C4-2B (cell line): ENCODE results near the gene FTH1.

Source experiments
- H3K27ac ChIP-seq: fragments of 450-650 bp; 2 replicates; pipeline ENCODE4 v1.5.1; 2017
- CTCF ChIP-seq: fragments of 450-650 bp; conservative IDR thresholded peaks from 2 replicates; pipeline ENCODE4 v1.5.1; 2017; ENCODE audit warnings: mild to moderate bottlenecking
- ZFX ChIP-seq: fragments of 450-650 bp; IDR thresholded peaks from 2 replicates; pipeline ENCODE4 v1.6.1; 2017

FTH1 gene

GRCh38 chr11:61972112-61972671 lies 4.8 kb upstream of the FTH1 start:
- TF ChIP-seq CTCF (no peak), ZFX (no peak)
- H3K27ac ChIP-seq, result peak overlapping the region; percentile 95

GRCh38 chr11:61971248-61972111 lies 4.0 kb upstream of the FTH1 start:
- H3K27ac ChIP-seq, result peak overlapping the region; percentile 95
- TF ChIP-seq ZFX (peak; percentile 54), CTCF (no peak)

GRCh38 chr11:61969838-61970662 lies 2.6 kb upstream of the FTH1 start:
- H3K27ac ChIP-seq, result peak overlapping the region; percentile 95
- TF ChIP-seq ZFX (no peak), CTCF (no peak)

GRCh38 chr11:61969391-61969758 lies 1.9 kb upstream of the FTH1 start:
- no peak overlapping the region; the same call in 1 of the 2 replicates for H3K27ac ChIP-seq
- TF ChIP-seq CTCF (no peak), ZFX (no peak)

GRCh38 chr11:61968758-61969390 lies 1.4 kb upstream of the FTH1 start:
- H3K27ac ChIP-seq, result peak overlapping the region; percentile 97
- TF ChIP-seq CTCF (no peak), ZFX (no peak)

- peak overlapping the region; percentile 97 for H3K27ac ChIP-seq
Observed at GRCh38 chr11:61967924-61968757, 707 bp upstream of the FTH1 start.

More at GRCh38 chr11:61967924-61968757, 707 bp upstream of the FTH1 start:
- TF ChIP-seq ZFX (no peak), CTCF (no peak)
